Measurements from ENCODE around the gene OPN4. TPM values are rescaled to one million over a fixed set of nuclear protein-coding genes. Genes with fewer than 3 reads are reported as not detected.

The OPN4 gene
- total and polyA plus RNA-seq, 2 of the 13 experiments (the other 11 are each of a cell fraction or from before 2014, with no cell fraction given), result not detected

- TF ChIP-seq ZNF646 (CRISPR knock-in tag; IDR thresholded peaks at IDR 0.05) (no peak), BATF2 (CRISPR knock-in tag; IDR thresholded peaks at IDR 0.05) (no peak), ZNF280D (CRISPR knock-in tag; IDR thresholded peaks at IDR 0.05) (no peak), MAF1 (CRISPR knock-in tag; IDR thresholded peaks at IDR 0.05; ENCODE audit: borderline replicate concordance) (no peak), ZNF513 (CRISPR knock-in tag; conservative IDR thresholded peaks at IDR 0.05) (no peak), SP4 (CRISPR knock-in tag; IDR thresholded peaks at IDR 0.05) (no peak), ZNF124 (CRISPR knock-in tag; IDR thresholded peaks at IDR 0.05) (no peak)
Observed at GRCh38 chr10:86662186-86663045, 8.1 kb downstream of the OPN4 start (continued).
